WTC11 (cell line): ENCODE results near the gene ETS1. TPM values are rescaled to one million over a fixed set of nuclear protein-coding genes. Genes with fewer than 3 reads are reported as not detected.

ENCODE experiments used
- ATAC-seq: fragments of 200-7000 bp; cut with Tn5 transposase; 2 replicates; pipeline ENCODE4 v1.10.0; 2021; ENCODE audit warnings: mild to moderate bottlenecking, moderate library complexity
- CTCF ChIA-PET: fragments of 300-600 bp; sonication (Branson Sonifier 250); formaldehyde crosslinking; loops from one replicate; lab custom pipeline; 2021; ENCODE audit warnings: antibody characterized with exemption; lab: Charles Lee
- POLR2A ChIA-PET: fragments of 350-600 bp; sonication (Branson Sonifier 250); formaldehyde crosslinking; loops from one replicate; lab custom pipeline; 2021; ENCODE audit warnings: antibody characterized with exemption; lab: Charles Lee
- DNase-seq: peaks from one replicate; pipeline ENCODE4 v3.0.0; 2021; ENCODE audit warnings: low spot score
- H3K27ac Mint-ChIP-seq: 2 replicates; pipeline ENCODE4 v1.8.0; 2021; ENCODE audit warnings: mixed read lengths
- H3K27me3 Mint-ChIP-seq: 2 replicates; pipeline ENCODE4 v1.8.0; 2021; ENCODE audit warnings: low read depth, mild to moderate bottlenecking, moderate library complexity, mixed read lengths
- H3K36me3 Mint-ChIP-seq: 2 replicates; pipeline ENCODE4 v1.8.0; 2021; ENCODE audit warnings: mixed read lengths
- H3K4me1 Mint-ChIP-seq: 2 replicates; pipeline ENCODE4 v1.8.0; 2022; ENCODE audit warnings: mixed read lengths
- H3K4me3 Mint-ChIP-seq: 2 replicates; pipeline ENCODE4 v1.8.0; 2021; ENCODE audit warnings: mild to moderate bottlenecking, moderate library complexity, mixed read lengths
- H3K9me3 Mint-ChIP-seq: 2 replicates; pipeline ENCODE4 v1.8.0; 2021; ENCODE audit warnings: mixed read lengths
- ATF1 ChIP-seq: sonication (generic); formaldehyde crosslinking; IDR thresholded peaks from 2 replicates; pipeline ENCODE4 v1.8.1; 2023; ENCODE audit warnings: mild to moderate bottlenecking, moderate library complexity, missing genetic modification reagents
- CREM ChIP-seq: sonication (generic); formaldehyde crosslinking; IDR thresholded peaks from 2 replicates; pipeline ENCODE4 v1.8.1; 2022; ENCODE audit warnings: mild to moderate bottlenecking, missing genetic modification reagents, moderate library complexity
- ERG ChIP-seq: fragments of 250-450 bp; sonication (Bioruptor Pico); IDR thresholded peaks from 2 replicates; pipeline ENCODE4 v1.8.0; 2021; ENCODE audit warnings: mild to moderate bottlenecking
- ESRRA ChIP-seq: sonication (generic); formaldehyde crosslinking; IDR thresholded peaks from 2 replicates; pipeline ENCODE4 v1.8.1; 2022; ENCODE audit warnings: mild to moderate bottlenecking, missing genetic modification reagents, borderline replicate concordance
- MLX ChIP-seq: sonication (generic); formaldehyde crosslinking; IDR thresholded peaks from 2 replicates; pipeline ENCODE4 v1.8.1; 2023; ENCODE audit warnings: mild to moderate bottlenecking, missing genetic modification reagents, moderate library complexity
- MYBL2 ChIP-seq: sonication (generic); formaldehyde crosslinking; IDR thresholded peaks from 2 replicates; pipeline ENCODE4 v1.8.1; 2023; ENCODE audit warnings: mild to moderate bottlenecking, moderate library complexity, missing genetic modification reagents
- NFATC4 ChIP-seq: fragments of 250-450 bp; sonication (Bioruptor Pico); IDR thresholded peaks from 2 replicates; pipeline ENCODE4 v1.9.0; 2021; ENCODE audit warnings: mild to moderate bottlenecking
- NR2C2 ChIP-seq: sonication (generic); formaldehyde crosslinking; IDR thresholded peaks from 2 replicates; pipeline ENCODE4 v1.8.0; 2022; ENCODE audit warnings: mild to moderate bottlenecking, missing genetic modification reagents
- SMAD3 ChIP-seq: sonication (generic); formaldehyde crosslinking; IDR thresholded peaks from 2 replicates; pipeline ENCODE4 v1.8.0; 2022; ENCODE audit warnings: missing genetic modification reagents, mild to moderate bottlenecking, borderline replicate concordance
- TEAD1 ChIP-seq: sonication (generic); formaldehyde crosslinking; IDR thresholded peaks from 2 replicates; pipeline ENCODE4 v1.8.0; 2022; ENCODE audit warnings: mild to moderate bottlenecking, missing genetic modification reagents
- USF1 ChIP-seq: sonication (generic); formaldehyde crosslinking; IDR thresholded peaks from 2 replicates; pipeline ENCODE4 v1.8.0; 2022; ENCODE audit warnings: mild to moderate bottlenecking, missing genetic modification reagents
- ZBTB43 ChIP-seq: sonication (generic); formaldehyde crosslinking; IDR thresholded peaks from 2 replicates; pipeline ENCODE4 v1.8.1; 2023; ENCODE audit warnings: mild to moderate bottlenecking, missing genetic modification reagents
- ZNF396 ChIP-seq: fragments of 250-450 bp; sonication (Bioruptor Pico); IDR thresholded peaks from 2 replicates; pipeline ENCODE4 v1.8.0; 2021; ENCODE audit warnings: mild to moderate bottlenecking, moderate library complexity, borderline replicate concordance
- ZNF425 ChIP-seq: fragments of 250-450 bp; sonication (Bioruptor Pico); conservative IDR thresholded peaks from 2 replicates; pipeline ENCODE4 v1.9.0; 2021; ENCODE audit warnings: mild to moderate bottlenecking
- total RNA-seq: library from RNA; stranded (reverse); gene quantifications from 3 replicates; pipeline ENCODE4 v1.2.3, GENCODE V29; 2021
- TF ChIP-seq, protein P1 (sequence below): sonication (generic); formaldehyde crosslinking; conservative IDR thresholded peaks from 2 replicates; pipeline ENCODE4 v1.8.1; 2022; ENCODE audit warnings: mild to moderate bottlenecking, missing genetic modification reagents
- TF ChIP-seq, protein P2 (sequence below): sonication (generic); formaldehyde crosslinking; IDR thresholded peaks from 2 replicates; pipeline ENCODE4 v1.8.1; 2023; ENCODE audit warnings: mild to moderate bottlenecking, missing genetic modification reagents, moderate library complexity
- TF ChIP-seq, protein P3 (sequence below): fragments of 250-450 bp; sonication (Bioruptor Pico); IDR thresholded peaks from 2 replicates; pipeline ENCODE4 v2.1.2; 2022; ENCODE audit warnings: mild to moderate bottlenecking, moderate library complexity
- TF ChIP-seq, protein P4 (sequence below): fragments of 200-600 bp; IDR thresholded peaks from 2 replicates; pipeline ENCODE4 v1.8.0; 2022; ENCODE audit warnings: antibody characterized with exemption
- TF ChIP-seq, protein P5 (sequence below): fragments of 250-450 bp; sonication (Bioruptor Pico); IDR thresholded peaks from 2 replicates; pipeline ENCODE4 v1.9.0; 2021; ENCODE audit warnings: moderate library complexity, mild to moderate bottlenecking, inconsistent platforms, borderline replicate concordance
- TF ChIP-seq, protein P6 (sequence below): sonication (generic); formaldehyde crosslinking; IDR thresholded peaks from 2 replicates; pipeline ENCODE4 v1.8.0; 2022; ENCODE audit warnings: mild to moderate bottlenecking, missing genetic modification reagents

Gene ETS1
- total RNA-seq, 1 experiment from 2014 or later = 33.1 TPM

- no peak for TF ChIP-seq MLX (CRISPR knock-in tag)
Measured at GRCh38 chr11:128559496-128560103, 27.8 kb downstream of the ETS1 start (continued).

- ChIA-PET POLR2A (no interaction called here), CTCF (interaction anchor here (0.6 to 2.7 kb wide), 6 partner anchors 11 to 75 kb away, joined by 3 to 15 read pairs (median 4); no protein-coding TSS in a partner anchor)
- Mint-ChIP-seq H3K27me3 (peaks cover 36% of the 10 kb centered on the region), H3K36me3 (peaks cover 41% of the 10 kb centered on the region), H3K27ac (no peak overlapping the region), H3K4me3 (no peak overlapping the region), H3K4me1 (peaks cover 27% of the 10 kb centered on the region), H3K9me3 (no peaks in the 10 kb centered on the region)
- DNase-seq (peak; percentile 57), ATAC-seq (peak; percentile 92)
- TF ChIP-seq ZNF396 (CRISPR knock-in tag) (no peak), NFATC4 (CRISPR knock-in tag) (no peak), ATF1 (CRISPR knock-in tag) (no peak), ZBTB43 (CRISPR knock-in tag) (no peak), ZNF425 (CRISPR knock-in tag) (no peak), ERG (no peak), MYBL2 (CRISPR knock-in tag) (no peak), NR2C2 (CRISPR knock-in tag) (no peak), USF1 (no peak), ESRRA (no peak), TEAD1 (CRISPR knock-in tag) (no peak), SMAD3 (CRISPR knock-in tag) (no peak), CREM (CRISPR knock-in tag) (no peak)
- TF ChIP-seq, protein P1, sequence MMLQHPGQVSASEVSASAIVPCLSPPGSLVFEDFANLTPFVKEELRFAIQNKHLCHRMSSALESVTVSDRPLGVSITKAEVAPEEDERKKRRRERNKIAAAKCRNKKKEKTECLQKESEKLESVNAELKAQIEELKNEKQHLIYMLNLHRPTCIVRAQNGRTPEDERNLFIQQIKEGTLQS (CRISPR knock-in tag) = no peak
- TF ChIP-seq, protein P2, sequence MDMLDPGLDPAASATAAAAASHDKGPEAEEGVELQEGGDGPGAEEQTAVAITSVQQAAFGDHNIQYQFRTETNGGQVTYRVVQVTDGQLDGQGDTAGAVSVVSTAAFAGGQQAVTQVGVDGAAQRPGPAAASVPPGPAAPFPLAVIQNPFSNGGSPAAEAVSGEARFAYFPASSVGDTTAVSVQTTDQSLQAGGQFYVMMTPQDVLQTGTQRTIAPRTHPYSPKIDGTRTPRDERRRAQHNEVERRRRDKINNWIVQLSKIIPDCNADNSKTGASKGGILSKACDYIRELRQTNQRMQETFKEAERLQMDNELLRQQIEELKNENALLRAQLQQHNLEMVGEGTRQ (CRISPR knock-in tag) = no peak
- TF ChIP-seq, protein P3, sequence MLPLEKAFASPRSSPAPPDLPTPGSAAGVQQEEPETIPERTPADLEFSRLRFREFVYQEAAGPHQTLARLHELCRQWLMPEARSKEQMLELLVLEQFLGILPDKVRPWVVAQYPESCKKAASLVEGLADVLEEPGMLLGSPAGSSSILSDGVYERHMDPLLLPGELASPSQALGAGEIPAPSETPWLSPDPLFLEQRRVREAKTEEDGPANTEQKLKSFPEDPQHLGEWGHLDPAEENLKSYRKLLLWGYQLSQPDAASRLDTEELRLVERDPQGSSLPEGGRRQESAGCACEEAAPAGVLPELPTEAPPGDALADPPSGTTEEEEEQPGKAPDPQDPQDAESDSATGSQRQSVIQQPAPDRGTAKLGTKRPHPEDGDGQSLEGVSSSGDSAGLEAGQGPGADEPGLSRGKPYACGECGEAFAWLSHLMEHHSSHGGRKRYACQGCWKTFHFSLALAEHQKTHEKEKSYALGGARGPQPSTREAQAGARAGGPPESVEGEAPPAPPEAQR = no peak
- TF ChIP-seq, protein P4, sequence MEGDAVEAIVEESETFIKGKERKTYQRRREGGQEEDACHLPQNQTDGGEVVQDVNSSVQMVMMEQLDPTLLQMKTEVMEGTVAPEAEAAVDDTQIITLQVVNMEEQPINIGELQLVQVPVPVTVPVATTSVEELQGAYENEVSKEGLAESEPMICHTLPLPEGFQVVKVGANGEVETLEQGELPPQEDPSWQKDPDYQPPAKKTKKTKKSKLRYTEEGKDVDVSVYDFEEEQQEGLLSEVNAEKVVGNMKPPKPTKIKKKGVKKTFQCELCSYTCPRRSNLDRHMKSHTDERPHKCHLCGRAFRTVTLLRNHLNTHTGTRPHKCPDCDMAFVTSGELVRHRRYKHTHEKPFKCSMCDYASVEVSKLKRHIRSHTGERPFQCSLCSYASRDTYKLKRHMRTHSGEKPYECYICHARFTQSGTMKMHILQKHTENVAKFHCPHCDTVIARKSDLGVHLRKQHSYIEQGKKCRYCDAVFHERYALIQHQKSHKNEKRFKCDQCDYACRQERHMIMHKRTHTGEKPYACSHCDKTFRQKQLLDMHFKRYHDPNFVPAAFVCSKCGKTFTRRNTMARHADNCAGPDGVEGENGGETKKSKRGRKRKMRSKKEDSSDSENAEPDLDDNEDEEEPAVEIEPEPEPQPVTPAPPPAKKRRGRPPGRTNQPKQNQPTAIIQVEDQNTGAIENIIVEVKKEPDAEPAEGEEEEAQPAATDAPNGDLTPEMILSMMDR = no peak
- TF ChIP-seq, protein P5, sequence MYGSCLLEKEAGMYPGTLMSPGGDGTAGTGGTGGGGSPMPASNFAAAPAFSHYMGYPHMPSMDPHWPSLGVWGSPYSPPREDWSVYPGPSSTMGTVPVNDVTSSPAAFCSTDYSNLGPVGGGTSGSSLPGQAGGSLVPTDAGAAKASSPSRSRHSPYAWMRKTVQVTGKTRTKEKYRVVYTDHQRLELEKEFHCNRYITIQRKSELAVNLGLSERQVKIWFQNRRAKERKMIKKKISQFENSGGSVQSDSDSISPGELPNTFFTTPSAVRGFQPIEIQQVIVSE (CRISPR knock-in tag) = no peak
- TF ChIP-seq, protein P6, sequence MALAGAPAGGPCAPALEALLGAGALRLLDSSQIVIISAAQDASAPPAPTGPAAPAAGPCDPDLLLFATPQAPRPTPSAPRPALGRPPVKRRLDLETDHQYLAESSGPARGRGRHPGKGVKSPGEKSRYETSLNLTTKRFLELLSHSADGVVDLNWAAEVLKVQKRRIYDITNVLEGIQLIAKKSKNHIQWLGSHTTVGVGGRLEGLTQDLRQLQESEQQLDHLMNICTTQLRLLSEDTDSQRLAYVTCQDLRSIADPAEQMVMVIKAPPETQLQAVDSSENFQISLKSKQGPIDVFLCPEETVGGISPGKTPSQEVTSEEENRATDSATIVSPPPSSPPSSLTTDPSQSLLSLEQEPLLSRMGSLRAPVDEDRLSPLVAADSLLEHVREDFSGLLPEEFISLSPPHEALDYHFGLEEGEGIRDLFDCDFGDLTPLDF (CRISPR knock-in tag) = no peak
Measured at GRCh38 chr11:128555606-128556005, 31.8 kb downstream of the ETS1 start.
